H1 (cell line): ENCODE results near the gene CEP85L. TPM values are rescaled to one million over a fixed set of nuclear protein-coding genes. Genes with fewer than 3 reads are reported as not detected.

Experiments used
- CTCF ChIA-PET: fragments of 300-600 bp; sonication (Branson Sonifier 250); formaldehyde crosslinking; loops from one replicate; lab custom pipeline; 2021; ENCODE audit not compliant: partially characterized antibody; lab: Charles Lee
- POLR2A ChIA-PET: fragments of 300-600 bp; sonication (Branson Sonifier 250); formaldehyde crosslinking; loops from one replicate; lab custom pipeline; 2021; ENCODE audit warnings: inconsistent platforms; ENCODE audit not compliant: partially characterized antibody; lab: Charles Lee
- DNase-seq, 2 experiments: peaks; one replicate each; pipeline versions ENCODE4 v3.0.0 to v3.0.0-alpha.2; 2010 to 2022; ENCODE audit warnings: low spot score in 2 of 2, low read depth in 1 of 2, mixed read lengths in 1 of 2
- FAIRE-seq: peaks from 2 replicates; lab custom pipeline; 2011; peaks lifted over from hg19 to GRCh38; lab: Jason Lieb, UNC
- H2AFZ ChIP-seq: 2 replicates; pipeline ENCODE4 v1.8.1; 2012; ENCODE audit warnings: low read length, inconsistent platforms
- H2AK5ac ChIP-seq: 2 replicates; pipeline ENCODE4 v1.6.1; 2013; ENCODE audit warnings: low read depth, low read length
- H2BK120ac ChIP-seq: replicated peaks from 2 replicates; pipeline ENCODE3; 2013; ENCODE audit warnings: low read depth, low read length, inconsistent platforms
- H2BK12ac ChIP-seq: 2 replicates; pipeline ENCODE4 v1.6.1; 2013; ENCODE audit warnings: low read depth, low read length
- H2BK15ac ChIP-seq: 2 replicates; pipeline ENCODE4 v1.6.1; 2013; ENCODE audit warnings: low read length
- H2BK20ac ChIP-seq: 2 replicates; pipeline ENCODE4 v1.6.1; 2013; ENCODE audit warnings: low read length
- H2BK5ac ChIP-seq: 2 replicates; pipeline ENCODE4 v1.6.1; 2013; ENCODE audit warnings: low read depth, low read length
- H3K14ac ChIP-seq: 2 replicates; pipeline ENCODE4 v1.6.1; 2013; ENCODE audit warnings: inconsistent platforms; ENCODE audit not compliant: insufficient read length
- H3K18ac ChIP-seq: 2 replicates; pipeline ENCODE4 v1.6.1; 2013; ENCODE audit warnings: low read length; ENCODE audit errors: extremely low read depth
- H3K23ac ChIP-seq: 2 replicates; pipeline ENCODE4 v1.6.1; 2013; ENCODE audit warnings: inconsistent platforms; ENCODE audit not compliant: insufficient read length
- H3K23me2 ChIP-seq: 2 replicates; pipeline ENCODE4 v1.6.1; 2013; ENCODE audit warnings: low read depth, low read length
- H3K27ac ChIP-seq: 2 replicates; pipeline ENCODE4 v1.6.1; 2011; ENCODE audit warnings: low read depth, low read length, inconsistent platforms
- H3K27me3 ChIP-seq, 4 experiments: replicated peaks in 1 of 4; 1 replicate in 1 of 4; 2 replicates in 3 of 4; pipeline versions ENCODE4 v1.6.1 to v1.8.1; 2011 to 2013; ENCODE audit warnings: low read length in 3 of 4, mild to moderate bottlenecking in 3 of 4, inconsistent platforms in 2 of 4, mixed read lengths in 2 of 4, moderate library complexity in 1 of 4; ENCODE audit not compliant: control insufficient read depth in 3 of 4, insufficient read depth in 3 of 4; ENCODE audit errors: extremely low read depth in 1 of 4
- H3K36me3 ChIP-seq, 4 experiments: 2 replicates each; pipeline versions ENCODE4 v1.6.1 to v1.8.1; 2011 to 2013; ENCODE audit warnings: mild to moderate bottlenecking in 4 of 4, low read length in 3 of 4, moderate library complexity in 2 of 4, control low read depth in 1 of 4, inconsistent platforms in 1 of 4; ENCODE audit not compliant: insufficient read depth in 4 of 4, control insufficient read depth in 2 of 4
- H3K4ac ChIP-seq: replicated peaks from 2 replicates; pipeline ENCODE3; 2013; ENCODE audit warnings: low read length, low read depth, mixed read lengths, inconsistent platforms; ENCODE audit not compliant: insufficient read length
- H3K4me1 ChIP-seq, 4 experiments: replicated peaks in 1 of 4; 1 replicate in 1 of 4; 2 replicates in 3 of 4; pipeline versions ENCODE4 v1.6.1 to v1.8.1; 2011 to 2013; ENCODE audit warnings: low read length in 3 of 4, inconsistent platforms in 2 of 4, mixed read lengths in 1 of 4; ENCODE audit not compliant: insufficient read depth in 4 of 4, control insufficient read depth in 3 of 4
- H3K4me2 ChIP-seq, 2 experiments: 2 replicates each; pipeline versions ENCODE4 v1.6.1 to v1.8.1; 2011 to 2013; ENCODE audit warnings: low read depth in 2 of 2, low read length in 2 of 2, control low read depth in 1 of 2, inconsistent platforms in 1 of 2, mild to moderate bottlenecking in 1 of 2; ENCODE audit not compliant: insufficient read depth in 1 of 2
- H3K4me3 ChIP-seq, 4 experiments: fragments of 200-600, 300-600 bp in 1 of 4; sonication (generic), shearing (Covaris generic), sonication (Bioruptor Twin) in 1 of 4; 2 replicates each; pipeline versions ENCODE4 v1.5.1 to v1.8.1; 2011 to 2016; ENCODE audit warnings: low read length in 4 of 4, low read depth in 3 of 4, control low read depth in 2 of 4, inconsistent platforms in 2 of 4, mild to moderate bottlenecking in 2 of 4, mixed read lengths in 1 of 4, moderate library complexity in 1 of 4; ENCODE audit not compliant: insufficient read depth in 2 of 4; ENCODE audit errors: extremely low read depth in 1 of 4
- H3K56ac ChIP-seq: replicated peaks from 2 replicates; pipeline ENCODE3; 2013; ENCODE audit warnings: low read depth, mild to moderate bottlenecking, mixed read lengths, low read length, inconsistent platforms; ENCODE audit not compliant: insufficient read length
- H3K79me1 ChIP-seq: 2 replicates; pipeline ENCODE4 v1.6.1; 2013; ENCODE audit warnings: low read depth, low read length, control low read depth
- H3K79me2 ChIP-seq, 2 experiments: 2 replicates each; pipeline versions ENCODE4 v1.6.1 to v1.8.1; 2012 to 2013; ENCODE audit warnings: low read length in 2 of 2, mild to moderate bottlenecking in 2 of 2, inconsistent platforms in 1 of 2; ENCODE audit not compliant: insufficient read depth in 2 of 2, control insufficient read depth in 1 of 2
- H3K9ac ChIP-seq, 4 experiments: replicated peaks in 1 of 4; 1 replicate in 1 of 4; 2 replicates in 3 of 4; pipeline versions ENCODE4 v1.6.1 to v1.8.1; 2011 to 2013; ENCODE audit warnings: low read depth in 3 of 4, low read length in 3 of 4, control low read depth in 2 of 4, mild to moderate bottlenecking in 2 of 4, moderate library complexity in 2 of 4, inconsistent platforms in 1 of 4; ENCODE audit errors: extremely low read depth in 1 of 4
- H3K9me3 ChIP-seq, 2 experiments: 2 replicates each; pipeline versions ENCODE4 v1.6.1 to v1.8.1; 2012 to 2013; ENCODE audit warnings: mild to moderate bottlenecking in 2 of 2, moderate library complexity in 2 of 2, control low read depth in 1 of 2, inconsistent platforms in 1 of 2, low read depth in 1 of 2, low read length in 1 of 2, mixed read lengths in 1 of 2; ENCODE audit not compliant: insufficient read depth in 2 of 2
- H4K20me1 ChIP-seq, 2 experiments: replicated peaks in 1 of 2; 2 replicates each; pipeline versions ENCODE3 to v1.8.1; 2011 to 2013; ENCODE audit warnings: inconsistent platforms in 2 of 2, low read length in 2 of 2, mild to moderate bottlenecking in 1 of 2; ENCODE audit not compliant: insufficient read depth in 2 of 2, control insufficient read depth in 1 of 2
- H4K5ac ChIP-seq: 2 replicates; pipeline ENCODE4 v1.6.1; 2013; ENCODE audit warnings: low read length, low read depth, mixed read lengths, inconsistent platforms; ENCODE audit not compliant: insufficient read length
- H4K8ac ChIP-seq: 2 replicates; pipeline ENCODE4 v1.8.0; 2013; ENCODE audit warnings: mild to moderate bottlenecking, moderate library complexity, low read length, inconsistent platforms; ENCODE audit not compliant: insufficient read depth; ENCODE audit errors: extremely low read depth
- H4K91ac ChIP-seq: replicated peaks from 2 replicates; pipeline ENCODE3; 2013; ENCODE audit warnings: low read length, mixed read lengths, inconsistent platforms; ENCODE audit not compliant: insufficient read length
- BACH1 ChIP-seq: IDR thresholded peaks from 2 replicates; pipeline ENCODE4 v1.6.1; 2012; ENCODE audit warnings: low read length, improper control_type of control experiment
- CTBP2 ChIP-seq: IDR thresholded peaks from 2 replicates; pipeline ENCODE4 v1.7.0; 2011; ENCODE audit warnings: borderline replicate concordance, mild to moderate bottlenecking, moderate library complexity, mixed read lengths, low read length; ENCODE audit not compliant: insufficient read depth, insufficient read length
- GTF2F1 ChIP-seq: IDR thresholded peaks from 2 replicates; pipeline ENCODE4 v1.6.1; 2012; ENCODE audit warnings: low read depth, low read length, improper control_type of control experiment, borderline replicate concordance
- HDAC6 ChIP-seq: IDR thresholded peaks from one replicate; pipeline ENCODE4 v1.7.1; 2012; ENCODE audit warnings: low read depth, mild to moderate bottlenecking, inconsistent platforms, low read length, moderate library complexity
- NANOG ChIP-seq: IDR thresholded peaks from 2 replicates; pipeline ENCODE4 v1.6.1; 2011; ENCODE audit warnings: low read length, low read depth, mild to moderate bottlenecking, inconsistent platforms; ENCODE audit not compliant: insufficient read depth, poor library complexity, severe bottlenecking
- SUZ12 ChIP-seq: fragments of 200-600 bp; sonication (generic); IDR thresholded peaks from 2 replicates; pipeline ENCODE4 v1.6.1; 2012; ENCODE audit warnings: mild to moderate bottlenecking, inconsistent platforms, low read length, moderate library complexity, mixed read lengths
- TAF1 ChIP-seq: IDR thresholded peaks from 2 replicates; pipeline ENCODE4 v1.6.1; 2011; ENCODE audit warnings: mild to moderate bottlenecking, low read depth, low read length
- TAF7 ChIP-seq: optimal IDR thresholded peaks from 2 replicates; pipeline ENCODE3; 2011; ENCODE audit warnings: low read depth, mild to moderate bottlenecking, inconsistent platforms, low read length, moderate library complexity, borderline replicate concordance
- TEAD4 ChIP-seq: IDR thresholded peaks from 2 replicates; pipeline ENCODE4 v1.6.1; 2012; ENCODE audit warnings: low read depth, low read length, inconsistent platforms, mixed read lengths
- WGBS, 2 experiments: shearing (Covaris generic) in 1 of 2; methylation state at CpG; one replicate each; pipeline versions ENCODE4 v1.1.6 to v1.1.7; 2013 to 2015; ENCODE audit warnings: low lambda C conversion rate in 2 of 2, mixed read lengths in 2 of 2, inconsistent platforms in 1 of 2, low coverage in 1 of 2, missing lambda C conversion rate in 1 of 2; ENCODE audit not compliant: insufficient replicate concordance in 2 of 2, insufficient coverage in 1 of 2, insufficient read length in 1 of 2; ENCODE audit errors: extremely low coverage in 1 of 2, missing lambda C conversion rate in 1 of 2; 5-methylcytosine and 5-hydroxymethylcytosine counted together
- polyA plus RNA-seq, 7 experiments: library from polyadenylated mRNA; depleted of rRNA in 3 of 7; stranded (reverse) in 5 of 7; unstranded in 2 of 7; fragments of >200 nt in 5 of 7; fragments of 200-250 nt in 2 of 7; gene quantifications; 1 replicate in 5 of 7; 2 replicates in 1 of 7; 4 replicates in 1 of 7; pipeline versions ENCODE4 v1.2.1 to v1.2.3, GENCODE V29; 2011 to 2013; ENCODE audit warnings: missing spikeins in 2 of 7, mixed read lengths in 2 of 7
- total RNA-seq: library from RNA; stranded (reverse); fragmentation: NEBNext Ultra II Directional; extraction: Animal tissue kit (Norgen Biotek cat#: 25700); gene quantifications from 2 replicates; pipeline ENCODE4 v1.2.1, GENCODE V29; 2021
- TF ChIP-seq, protein P1 (sequence below): IDR thresholded peaks from 2 replicates; pipeline ENCODE4 v1.6.1; 2011; ENCODE audit warnings: low read length, improper control_type of control experiment
- TF ChIP-seq, protein P2 (sequence below): IDR thresholded peaks from 2 replicates; pipeline ENCODE4 v1.6.1; 2012; ENCODE audit warnings: inconsistent platforms
- TF ChIP-seq, protein P3 (sequence below): IDR thresholded peaks from 2 replicates; pipeline ENCODE4 v1.6.1; 2012; ENCODE audit warnings: inconsistent platforms

CEP85L gene
- total and polyA plus RNA-seq, 2 of the 8 experiments (the other 6 are each of a cell fraction or from before 2014, with no cell fraction given): 3.2 to 27.6 TPM

DNA sequence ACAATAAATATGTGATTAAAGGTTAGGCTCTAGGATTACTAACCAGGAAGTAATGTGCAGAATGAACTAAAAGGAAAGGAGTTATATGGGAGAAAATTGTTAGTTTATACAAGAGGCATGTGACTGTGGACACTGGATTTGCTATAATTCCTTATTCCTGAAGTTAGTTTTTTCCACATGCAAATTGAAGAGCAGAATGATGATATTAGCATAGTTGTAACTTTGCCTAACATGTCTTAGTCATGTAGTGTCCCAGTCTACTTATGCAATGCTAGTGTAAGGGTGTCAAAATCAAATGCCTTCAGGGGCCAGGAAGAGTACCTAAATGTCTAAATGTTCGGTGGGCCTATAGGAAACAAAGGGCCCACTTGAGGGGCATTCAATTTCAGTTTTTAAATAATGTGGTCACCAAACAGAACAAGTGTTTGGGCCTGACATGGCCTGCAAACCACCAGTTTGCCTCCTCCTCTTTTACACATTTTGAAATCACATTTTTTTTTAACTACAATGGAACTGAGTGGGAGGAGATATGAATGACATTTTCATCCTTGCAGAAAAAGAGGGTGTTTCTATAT is 28.0 kb upstream of the CEP85L start:
- CTCF ChIA-PET: no interaction called here
- H2AFZ ChIP-seq: no peak overlapping the region
- WGBS, 2 experiments: 88% methylated on average over 1 of the region's 1 CpG; no CpG with 5 or more reads in 1 of the 2 experiments
- TF ChIP-seq BACH1 (no peak), CTBP2 (no peak), TAF1 (no peak), TEAD4 (no peak), HDAC6 (no peak), SUZ12 (no peak), GTF2F1 (no peak), TAF7 (no peak), NANOG (no peak)
- TF ChIP-seq, protein P1, sequence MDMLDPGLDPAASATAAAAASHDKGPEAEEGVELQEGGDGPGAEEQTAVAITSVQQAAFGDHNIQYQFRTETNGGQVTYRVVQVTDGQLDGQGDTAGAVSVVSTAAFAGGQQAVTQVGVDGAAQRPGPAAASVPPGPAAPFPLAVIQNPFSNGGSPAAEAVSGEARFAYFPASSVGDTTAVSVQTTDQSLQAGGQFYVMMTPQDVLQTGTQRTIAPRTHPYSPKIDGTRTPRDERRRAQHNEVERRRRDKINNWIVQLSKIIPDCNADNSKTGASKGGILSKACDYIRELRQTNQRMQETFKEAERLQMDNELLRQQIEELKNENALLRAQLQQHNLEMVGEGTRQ: no peak
- TF ChIP-seq, protein P2, sequence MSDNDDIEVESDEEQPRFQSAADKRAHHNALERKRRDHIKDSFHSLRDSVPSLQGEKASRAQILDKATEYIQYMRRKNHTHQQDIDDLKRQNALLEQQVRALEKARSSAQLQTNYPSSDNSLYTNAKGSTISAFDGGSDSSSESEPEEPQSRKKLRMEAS: no peak
- TF ChIP-seq, protein P3, sequence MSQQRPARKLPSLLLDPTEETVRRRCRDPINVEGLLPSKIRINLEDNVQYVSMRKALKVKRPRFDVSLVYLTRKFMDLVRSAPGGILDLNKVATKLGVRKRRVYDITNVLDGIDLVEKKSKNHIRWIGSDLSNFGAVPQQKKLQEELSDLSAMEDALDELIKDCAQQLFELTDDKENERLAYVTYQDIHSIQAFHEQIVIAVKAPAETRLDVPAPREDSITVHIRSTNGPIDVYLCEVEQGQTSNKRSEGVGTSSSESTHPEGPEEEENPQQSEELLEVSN: no peak

More for the DNA sequence above, 28.0 kb upstream of the CEP85L start:
- Histone ChIP-seq H2BK5ac (no peak overlapping the region), H2BK15ac (no peak overlapping the region), H3K36me3 (no peaks in the 10 kb centered on the region), H3K23ac (no peak overlapping the region), H2BK12ac (no peak overlapping the region), H3K56ac (no peak overlapping the region), H2BK120ac (no peak overlapping the region), H3K23me2 (no peaks in the 10 kb centered on the region), H2AK5ac (no peak overlapping the region), H4K20me1 (no peaks in the 10 kb centered on the region), H4K91ac (no peak overlapping the region), H3K4ac (no peak overlapping the region), H3K79me1 (no peaks in the 10 kb centered on the region), H3K27me3 (no peaks in the 10 kb centered on the region), H3K4me2 (no peak overlapping the region), H3K79me2 (no peaks in the 10 kb centered on the region), H4K8ac (no peak overlapping the region), H3K4me3 (no peak overlapping the region), H2BK20ac (no peak overlapping the region), H3K14ac (no peak overlapping the region), H3K18ac (no peak overlapping the region), H3K27ac (no peak overlapping the region), H3K9ac (no peak overlapping the region; a peak in 1 of 7 replicates), H3K9me3 (no peaks in the 10 kb centered on the region), H4K5ac (no peak overlapping the region), H3K4me1 (no peaks in the 10 kb centered on the region)
- DNase-seq: no peak
- POLR2A ChIA-PET: no interaction called here
- FAIRE-seq: no peak
